Esophagus squamous epithelium (tissue), 4 donors: ENCODE results near the gene FAM118B.

Experiments
- POLR2A ChIP-seq, 4 donors: fragments of 450-650 bp; IDR thresholded peaks; one replicate each; pipeline ENCODE4 v1.6.1; 2017; ENCODE audit warnings: antibody characterized with exemption in 4 of 4, mild to moderate bottlenecking in 4 of 4, moderate library complexity in 3 of 4
- TF ChIP-seq, protein P1 (sequence below), 6 experiments: fragments of 450-650 bp in 4 of 6; fragments of 200-600 bp in 2 of 6; sonication (generic) in 2 of 6; IDR thresholded peaks; one replicate each; pipeline ENCODE4 v1.5.1; 2016 to 2019; ENCODE audit warnings: antibody characterized with exemption in 6 of 6, mild to moderate bottlenecking in 4 of 6, moderate library complexity in 4 of 6

- TF ChIP-seq, protein P1, sequence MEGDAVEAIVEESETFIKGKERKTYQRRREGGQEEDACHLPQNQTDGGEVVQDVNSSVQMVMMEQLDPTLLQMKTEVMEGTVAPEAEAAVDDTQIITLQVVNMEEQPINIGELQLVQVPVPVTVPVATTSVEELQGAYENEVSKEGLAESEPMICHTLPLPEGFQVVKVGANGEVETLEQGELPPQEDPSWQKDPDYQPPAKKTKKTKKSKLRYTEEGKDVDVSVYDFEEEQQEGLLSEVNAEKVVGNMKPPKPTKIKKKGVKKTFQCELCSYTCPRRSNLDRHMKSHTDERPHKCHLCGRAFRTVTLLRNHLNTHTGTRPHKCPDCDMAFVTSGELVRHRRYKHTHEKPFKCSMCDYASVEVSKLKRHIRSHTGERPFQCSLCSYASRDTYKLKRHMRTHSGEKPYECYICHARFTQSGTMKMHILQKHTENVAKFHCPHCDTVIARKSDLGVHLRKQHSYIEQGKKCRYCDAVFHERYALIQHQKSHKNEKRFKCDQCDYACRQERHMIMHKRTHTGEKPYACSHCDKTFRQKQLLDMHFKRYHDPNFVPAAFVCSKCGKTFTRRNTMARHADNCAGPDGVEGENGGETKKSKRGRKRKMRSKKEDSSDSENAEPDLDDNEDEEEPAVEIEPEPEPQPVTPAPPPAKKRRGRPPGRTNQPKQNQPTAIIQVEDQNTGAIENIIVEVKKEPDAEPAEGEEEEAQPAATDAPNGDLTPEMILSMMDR (IDR thresholded peaks at IDR 0.05) = no peak
- TF ChIP-seq POLR2A (IDR thresholded peaks at IDR 0.05) = no peak
These were observed 23.1 kb upstream of the FAM118B start for GRCh38 chr11:126188332-126189108.
